GM10248 (cell line): ENCODE data around the gene PPP1R13L.

Source experiments
- CTCF ChIA-PET: fragments of 300-600 bp; sonication (Branson Sonifier 250); formaldehyde crosslinking; extraction: SDS; loops from one replicate; lab custom pipeline; 2021; ENCODE audit warnings: antibody characterized with exemption; lab: Yijun Ruan, JAX
- POLR2A ChIA-PET: fragments of 350-650 bp; sonication (Branson Sonifier 250); formaldehyde crosslinking; extraction: SDS; loops from one replicate; lab custom pipeline; 2020; ENCODE audit warnings: antibody characterized with exemption; lab: Yijun Ruan, JAX
- DNase-seq: peaks from one replicate; pipeline ENCODE4 v3.0.0; 2012; ENCODE audit errors: extremely low spot score
- CTCF ChIP-seq: IDR thresholded peaks from 2 replicates; pipeline ENCODE4 v1.5.1; 2012; ENCODE audit warnings: mild to moderate bottlenecking, low read depth; ENCODE audit errors: extremely low read depth, missing control alignments, control extremely low read depth

The PPP1R13L gene

DNA sequence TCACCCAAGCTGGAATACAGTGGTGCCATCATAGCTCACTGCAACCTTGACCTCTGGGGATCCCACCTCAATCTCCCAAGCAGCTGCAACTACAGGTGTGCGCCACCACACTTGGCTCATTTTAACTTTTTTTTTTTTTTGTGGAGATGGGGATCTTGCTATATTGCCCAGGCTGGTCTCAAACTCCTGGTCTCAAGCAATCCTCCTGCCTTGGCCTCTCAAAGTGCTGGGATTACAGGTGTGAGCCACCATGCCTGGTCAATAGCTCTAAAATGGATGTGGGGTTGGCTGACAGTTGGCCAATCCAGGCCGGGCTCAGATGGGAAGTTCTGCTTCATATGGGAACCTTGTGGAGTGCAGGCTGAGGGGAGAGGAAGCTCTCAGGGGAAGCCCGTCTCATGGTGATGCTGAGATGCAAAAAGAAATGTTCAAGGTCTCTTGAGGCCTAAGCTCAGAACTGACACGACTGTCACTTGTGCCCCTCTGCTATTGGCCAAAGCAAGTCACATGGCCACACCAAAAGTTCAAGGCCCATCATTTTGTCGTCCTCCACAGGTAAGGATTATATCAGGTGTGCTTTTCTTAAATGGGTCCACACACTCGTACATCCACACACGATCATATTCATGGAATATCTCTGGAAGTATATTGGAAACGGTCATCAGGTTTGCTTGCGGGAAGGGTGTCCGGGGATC is 71.1 kb downstream of the PPP1R13L start:
- no peak for TF ChIP-seq CTCF
- ChIA-PET POLR2A (no interaction called here), CTCF (interaction anchor here (1.2 to 1.7 kb wide), 2 partner anchors 17 to 35 kb away, joined by 3 read pairs; no protein-coding TSS in a partner anchor)
- DNase-seq, result no peak

DNA sequence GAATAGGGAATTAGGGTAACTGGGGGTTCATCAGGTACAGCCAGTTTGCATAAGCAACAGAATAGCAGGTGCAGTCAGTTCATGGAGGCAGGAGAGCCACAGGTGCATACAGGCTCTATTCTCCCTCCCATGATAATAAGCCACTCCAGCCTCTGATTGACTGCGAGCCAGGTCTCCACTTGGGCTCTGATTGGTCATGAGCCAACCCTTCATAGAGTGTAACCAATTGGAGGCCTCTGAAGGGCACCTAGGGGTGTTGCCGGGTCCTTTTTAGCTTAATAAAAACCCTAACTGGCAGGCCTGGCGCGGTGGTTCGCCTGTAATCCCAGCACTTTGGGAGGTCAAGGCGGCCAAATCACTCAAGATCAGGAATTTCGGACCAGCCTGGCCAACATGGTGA is 73.5 kb downstream of the PPP1R13L start:
- no peak for DNase-seq
- POLR2A ChIA-PET, result no interaction called here
- TF ChIP-seq CTCF, result no peak
- CTCF ChIA-PET, result no interaction called here
